Measurements from ENCODE around the gene CD4.

DNA sequence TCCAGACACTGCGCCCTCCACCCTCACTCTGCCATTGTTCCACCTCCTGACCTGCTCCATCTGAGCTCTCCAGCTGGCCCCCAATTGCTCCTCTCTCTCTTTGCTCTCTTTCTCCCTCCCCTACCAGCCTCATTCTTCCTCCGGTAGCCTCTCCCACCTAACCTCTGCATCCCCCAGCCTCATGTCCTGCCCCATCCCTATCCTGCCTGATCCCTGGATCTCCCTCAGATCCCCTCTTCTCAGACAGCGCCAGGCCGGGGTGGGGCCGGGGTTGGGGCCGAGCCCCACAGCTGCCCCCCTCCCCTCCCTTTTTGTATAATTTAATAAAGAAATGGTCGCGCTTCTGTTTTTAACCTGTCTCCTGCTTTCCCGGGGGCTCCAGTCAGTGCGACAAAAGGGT lies 18.7 kb upstream of the CD4 start:
- TF ChIP-seq, protein P1, sequence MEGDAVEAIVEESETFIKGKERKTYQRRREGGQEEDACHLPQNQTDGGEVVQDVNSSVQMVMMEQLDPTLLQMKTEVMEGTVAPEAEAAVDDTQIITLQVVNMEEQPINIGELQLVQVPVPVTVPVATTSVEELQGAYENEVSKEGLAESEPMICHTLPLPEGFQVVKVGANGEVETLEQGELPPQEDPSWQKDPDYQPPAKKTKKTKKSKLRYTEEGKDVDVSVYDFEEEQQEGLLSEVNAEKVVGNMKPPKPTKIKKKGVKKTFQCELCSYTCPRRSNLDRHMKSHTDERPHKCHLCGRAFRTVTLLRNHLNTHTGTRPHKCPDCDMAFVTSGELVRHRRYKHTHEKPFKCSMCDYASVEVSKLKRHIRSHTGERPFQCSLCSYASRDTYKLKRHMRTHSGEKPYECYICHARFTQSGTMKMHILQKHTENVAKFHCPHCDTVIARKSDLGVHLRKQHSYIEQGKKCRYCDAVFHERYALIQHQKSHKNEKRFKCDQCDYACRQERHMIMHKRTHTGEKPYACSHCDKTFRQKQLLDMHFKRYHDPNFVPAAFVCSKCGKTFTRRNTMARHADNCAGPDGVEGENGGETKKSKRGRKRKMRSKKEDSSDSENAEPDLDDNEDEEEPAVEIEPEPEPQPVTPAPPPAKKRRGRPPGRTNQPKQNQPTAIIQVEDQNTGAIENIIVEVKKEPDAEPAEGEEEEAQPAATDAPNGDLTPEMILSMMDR (IDR thresholded peaks at IDR 0.05) = no peak
- no peak for TF ChIP-seq POLR2A (IDR thresholded peaks at IDR 0.05)

Measured in adrenal gland (tissue), 5 donors.